ENCODE results near the gene HNRNPCL1.

HNRNPCL1 gene

DNA sequence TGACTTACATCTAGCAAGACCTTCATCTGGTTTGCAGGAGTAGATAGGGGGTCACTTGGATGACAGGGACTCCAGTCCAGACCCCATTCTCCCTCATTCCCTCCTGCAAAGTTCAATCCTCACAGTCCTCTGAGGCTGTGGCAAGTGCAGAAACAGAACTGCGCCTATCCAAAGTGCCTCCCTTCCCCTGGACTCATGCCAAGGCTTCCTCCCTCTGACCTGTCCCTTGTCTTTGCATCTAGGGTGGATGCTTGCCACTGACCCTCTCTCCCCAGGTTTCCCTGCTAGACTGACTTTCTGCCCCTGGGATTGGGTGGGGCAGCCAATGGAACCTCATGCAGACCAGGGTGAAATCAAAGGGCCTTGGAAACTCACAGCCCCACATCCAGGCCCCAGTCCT, 38.6 kb downstream of the HNRNPCL1 start:
- TF ChIP-seq, protein P1, sequence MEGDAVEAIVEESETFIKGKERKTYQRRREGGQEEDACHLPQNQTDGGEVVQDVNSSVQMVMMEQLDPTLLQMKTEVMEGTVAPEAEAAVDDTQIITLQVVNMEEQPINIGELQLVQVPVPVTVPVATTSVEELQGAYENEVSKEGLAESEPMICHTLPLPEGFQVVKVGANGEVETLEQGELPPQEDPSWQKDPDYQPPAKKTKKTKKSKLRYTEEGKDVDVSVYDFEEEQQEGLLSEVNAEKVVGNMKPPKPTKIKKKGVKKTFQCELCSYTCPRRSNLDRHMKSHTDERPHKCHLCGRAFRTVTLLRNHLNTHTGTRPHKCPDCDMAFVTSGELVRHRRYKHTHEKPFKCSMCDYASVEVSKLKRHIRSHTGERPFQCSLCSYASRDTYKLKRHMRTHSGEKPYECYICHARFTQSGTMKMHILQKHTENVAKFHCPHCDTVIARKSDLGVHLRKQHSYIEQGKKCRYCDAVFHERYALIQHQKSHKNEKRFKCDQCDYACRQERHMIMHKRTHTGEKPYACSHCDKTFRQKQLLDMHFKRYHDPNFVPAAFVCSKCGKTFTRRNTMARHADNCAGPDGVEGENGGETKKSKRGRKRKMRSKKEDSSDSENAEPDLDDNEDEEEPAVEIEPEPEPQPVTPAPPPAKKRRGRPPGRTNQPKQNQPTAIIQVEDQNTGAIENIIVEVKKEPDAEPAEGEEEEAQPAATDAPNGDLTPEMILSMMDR (IDR thresholded peaks at IDR 0.05; ENCODE audit: low read depth, low read length) = no peak

DNA sequence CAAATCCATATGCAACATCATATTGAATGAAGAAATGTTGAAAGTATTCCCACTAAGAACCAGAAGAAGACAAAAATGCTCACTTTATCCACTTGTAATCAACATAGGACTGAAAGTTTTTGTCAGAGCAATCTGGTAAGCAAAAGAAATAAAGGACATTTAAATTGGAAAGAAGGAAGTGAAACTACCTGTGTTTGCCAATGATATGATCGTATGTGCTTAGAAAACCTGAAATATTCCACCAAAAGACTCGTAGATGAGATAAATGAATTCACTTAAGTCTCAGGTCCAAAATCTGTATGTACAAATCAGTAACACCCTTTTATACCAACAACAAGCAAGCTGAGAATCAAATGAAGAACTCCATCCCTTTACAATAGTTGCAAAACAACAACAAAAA, 48.8 kb downstream of the HNRNPCL1 start:
- no peak for DNase-seq (ENCODE audit: extremely low read depth, low read depth)
- TF ChIP-seq, protein P1 (IDR thresholded peaks at IDR 0.05; ENCODE audit: low read depth, low read length) = no peak

More for the DNA sequence above, 38.6 kb downstream of the HNRNPCL1 start:
- no peak for DNase-seq (ENCODE audit: extremely low read depth, low read depth)

DNA sequence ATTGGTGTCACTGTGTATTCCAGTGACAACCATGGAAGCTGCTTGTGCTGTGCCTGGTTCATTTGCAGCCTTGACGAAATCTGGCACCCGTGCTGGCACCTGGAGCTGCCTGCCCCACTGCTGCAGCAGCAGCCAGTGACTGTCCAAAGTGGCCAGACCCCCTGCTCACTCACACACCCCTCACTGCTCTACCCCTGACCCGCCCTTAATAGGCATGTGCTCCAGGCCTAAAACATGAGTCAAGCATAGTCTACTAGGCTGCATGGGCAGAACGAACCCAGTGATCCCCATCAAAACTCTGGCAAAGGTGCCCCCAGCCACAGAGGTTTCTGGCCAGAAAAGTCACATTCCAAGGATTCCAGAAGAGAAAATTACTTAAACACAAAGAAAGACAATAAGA, 49.6 kb downstream of the HNRNPCL1 start:
- no peak for DNase-seq (ENCODE audit: extremely low read depth, low read depth)
- TF ChIP-seq, protein P1 (IDR thresholded peaks at IDR 0.05; ENCODE audit: low read depth, low read length) = no peak
